KOPT-K1 (cell line): ENCODE measurements around the gene GTPBP6.
"Not testable (repeated sequence)": the region's sequence is repeated elsewhere in the genome, so short reads cannot be mapped to it uniquely, and the experiment has no call there.

ENCODE experiments used
- H3K27ac ChIP-seq: fragments of 200-600 bp; sonication (generic); 2 replicates; pipeline ENCODE4 v1.5.1; 2016; ENCODE audit warnings: antibody characterized with exemption, mild to moderate bottlenecking, low read depth, low read length; ENCODE audit not compliant: poor library complexity, severe bottlenecking
- H3K36me3 ChIP-seq: fragments of 200-600 bp; sonication (generic); 2 replicates; pipeline ENCODE4 v1.5.1; 2017; ENCODE audit warnings: antibody characterized with exemption, mild to moderate bottlenecking, low read length, moderate library complexity; ENCODE audit not compliant: insufficient read depth
- H3K9me3 ChIP-seq: fragments of 200-600 bp; sonication (generic); 2 replicates; pipeline ENCODE4 v1.5.1; 2017; ENCODE audit warnings: antibody characterized with exemption, low read length, mild to moderate bottlenecking; ENCODE audit not compliant: insufficient read depth, poor library complexity, severe bottlenecking

Gene GTPBP6

GRCh38 chrX:332916-333610 is 14.5 kb upstream of the GTPBP6 start:
- Histone ChIP-seq H3K27ac (no peak overlapping the region), H3K36me3 (peaks cover 64% of the 10 kb centered on the region), H3K9me3 (no peaks in the 10 kb centered on the region)

- Histone ChIP-seq H3K36me3 (peaks cover 58% of the 10 kb centered on the region), H3K27ac (no peak overlapping the region), H3K9me3 (no peaks in the 10 kb centered on the region)
These were observed 13.9 kb upstream of the GTPBP6 start for GRCh38 chrX:332496-332860.

- Histone ChIP-seq H3K9me3 (no peaks in the 10 kb centered on the region), H3K27ac (no peak overlapping the region), H3K36me3 (peaks cover 53% of the 10 kb centered on the region)
These were observed 13.4 kb upstream of the GTPBP6 start for GRCh38 chrX:331825-332495.

GRCh38 chrX:331151-331824 is 12.7 kb upstream of the GTPBP6 start:
- no peaks in the 10 kb centered on the region for H3K9me3 ChIP-seq
- H3K27ac ChIP-seq, result no peak overlapping the region
- peaks cover 46% of the 10 kb centered on the region for H3K36me3 ChIP-seq

GRCh38 chrX:330726-331150 is 12.1 kb upstream of the GTPBP6 start:
- Histone ChIP-seq H3K36me3 (peaks cover 41% of the 10 kb centered on the region), H3K9me3 (no peaks in the 10 kb centered on the region)

GRCh38 chrX:330141-330725 is 11.6 kb upstream of the GTPBP6 start:
- H3K36me3 ChIP-seq, result peaks cover 36% of the 10 kb centered on the region
- not testable (repeated sequence) for H3K9me3 ChIP-seq, H3K27ac ChIP-seq

More at GRCh38 chrX:330726-331150, 12.1 kb upstream of the GTPBP6 start:
- no peak overlapping the region for H3K27ac ChIP-seq

- Histone ChIP-seq H3K9me3 (no peaks in the 10 kb centered on the region), H3K27ac (no peak overlapping the region), H3K36me3 (peaks cover 27% of the 10 kb centered on the region)
These were observed 10.8 kb upstream of the GTPBP6 start for GRCh38 chrX:329291-329910.

GRCh38 chrX:327660-328126 is 9.1 kb upstream of the GTPBP6 start:
- H3K36me3 ChIP-seq, result peaks cover 10% of the 10 kb centered on the region
- no peak overlapping the region for H3K27ac ChIP-seq
- no peaks in the 10 kb centered on the region for H3K9me3 ChIP-seq

GRCh38 chrX:324664-325063 is 6.1 kb upstream of the GTPBP6 start:
- not testable (repeated sequence) for H3K27ac ChIP-seq, H3K9me3 ChIP-seq, H3K36me3 ChIP-seq

GRCh38 chrX:323721-324628 is 5.4 kb upstream of the GTPBP6 start:
- Histone ChIP-seq H3K9me3 (no peaks in the 10 kb centered on the region), H3K27ac (no peak overlapping the region), H3K36me3 (no peaks in the 10 kb centered on the region)

GRCh38 chrX:320126-320783 is 1.7 kb upstream of the GTPBP6 start:
- H3K36me3 ChIP-seq, result peaks cover 19% of the 10 kb centered on the region
- H3K27ac ChIP-seq, result peak overlapping the region; percentile 96
- H3K9me3 ChIP-seq, result no peaks in the 10 kb centered on the region

GRCh38 chrX:319579-320125 is 1.1 kb upstream of the GTPBP6 start:
- no peaks in the 10 kb centered on the region for H3K9me3 ChIP-seq
- peak overlapping the region; percentile 96 for H3K27ac ChIP-seq
- peaks cover 25% of the 10 kb centered on the region for H3K36me3 ChIP-seq

GRCh38 chrX:318068-318738 is 393 bp downstream of the GTPBP6 start:
- Histone ChIP-seq H3K27ac (peak overlapping the region; percentile 96), H3K9me3 (no peaks in the 10 kb centered on the region), H3K36me3 (peaks cover 39% of the 10 kb centered on the region)
